ENCODE results near the gene FRMD4A.
"Not testable (repeated sequence)": the region's sequence is repeated elsewhere in the genome, so short reads cannot be mapped to it uniquely, and the experiment has no call there.

Gene FRMD4A

GRCh38 chr10:13718820-13719219, 611.9 kb downstream of the FRMD4A start:
- H3K27ac Mint-ChIP-seq, result no peak overlapping the region
- DNase-seq, result no peak
- H3K4me3 Mint-ChIP-seq, result no peak overlapping the region
- H3K9me3 Mint-ChIP-seq, result no peaks in the 10 kb centered on the region
- H3K36me3 Mint-ChIP-seq (ENCODE audit: low read depth), result no peaks in the 10 kb centered on the region
- H3K4me1 Mint-ChIP-seq (ENCODE audit: low read depth), result peaks cover 22% of the 10 kb centered on the region
- H3K27me3 Mint-ChIP-seq, result peaks cover 3% of the 10 kb centered on the region

- H3K9me3 Mint-ChIP-seq, result no peaks in the 10 kb centered on the region
- DNase-seq, result peak; percentile 58
- H3K27me3 Mint-ChIP-seq, result peaks cover 3% of the 10 kb centered on the region
- no peaks in the 10 kb centered on the region for H3K36me3 Mint-ChIP-seq (ENCODE audit: low read depth)
- peaks cover 20% of the 10 kb centered on the region for H3K4me1 Mint-ChIP-seq (ENCODE audit: low read depth)
- H3K27ac Mint-ChIP-seq, result no peak overlapping the region
- H3K4me3 Mint-ChIP-seq, result peak overlapping the region; percentile 61
Observed at GRCh38 chr10:13717936-13718772, 612.6 kb downstream of the FRMD4A start.

- Mint-ChIP-seq H3K4me1 (ENCODE audit: low read depth) (peaks cover 26% of the 10 kb centered on the region), H3K27me3 (peaks cover 3% of the 10 kb centered on the region), H3K36me3 (ENCODE audit: low read depth) (no peaks in the 10 kb centered on the region), H3K27ac (no peak overlapping the region), H3K4me3 (peak overlapping the region; percentile 61), H3K9me3 (no peaks in the 10 kb centered on the region)
- DNase-seq, result no peak
Observed at GRCh38 chr10:13717571-13717935, 613.2 kb downstream of the FRMD4A start.

GRCh38 chr10:13716081-13717071, 614.3 kb downstream of the FRMD4A start:
- Mint-ChIP-seq H3K36me3 (ENCODE audit: low read depth) (no peaks in the 10 kb centered on the region), H3K9me3 (no peaks in the 10 kb centered on the region), H3K4me3 (no peak overlapping the region), H3K27me3 (peaks cover 3% of the 10 kb centered on the region), H3K4me1 (ENCODE audit: low read depth) (peaks cover 29% of the 10 kb centered on the region), H3K27ac (no peak overlapping the region)
- DNase-seq, result no peak

GRCh38 chr10:13715596-13715995, 615.1 kb downstream of the FRMD4A start:
- H3K27ac Mint-ChIP-seq; H3K9me3 Mint-ChIP-seq; H3K4me3 Mint-ChIP-seq; DNase-seq; H3K27me3 Mint-ChIP-seq; H3K36me3 Mint-ChIP-seq (ENCODE audit: low read depth): not testable (repeated sequence)
- peaks cover 29% of the 10 kb centered on the region for H3K4me1 Mint-ChIP-seq (ENCODE audit: low read depth)

- Mint-ChIP-seq H3K27me3 (no peaks in the 10 kb centered on the region), H3K9me3 (no peaks in the 10 kb centered on the region), H3K27ac (no peak overlapping the region), H3K36me3 (ENCODE audit: low read depth) (no peaks in the 10 kb centered on the region), H3K4me1 (ENCODE audit: low read depth) (peaks cover 29% of the 10 kb centered on the region), H3K4me3 (no peak overlapping the region)
- no peak for DNase-seq
Observed at GRCh38 chr10:13715100-13715499, 615.6 kb downstream of the FRMD4A start.

- DNase-seq, result no peak
- H3K4me1 Mint-ChIP-seq (ENCODE audit: low read depth), result peaks cover 21% of the 10 kb centered on the region
- H3K27ac Mint-ChIP-seq, result no peak overlapping the region
- H3K9me3 Mint-ChIP-seq, result no peaks in the 10 kb centered on the region
- no peaks in the 10 kb centered on the region for H3K36me3 Mint-ChIP-seq (ENCODE audit: low read depth)
- H3K4me3 Mint-ChIP-seq, result no peak overlapping the region
- H3K27me3 Mint-ChIP-seq, result peaks cover 9% of the 10 kb centered on the region
Observed at GRCh38 chr10:13712837-13713581, 617.7 kb downstream of the FRMD4A start.

GRCh38 chr10:13712476-13712836, 618.3 kb downstream of the FRMD4A start:
- no peak overlapping the region for H3K4me3 Mint-ChIP-seq

GRCh38 chr10:13711291-13711690, 619.4 kb downstream of the FRMD4A start:
- peaks cover 27% of the 10 kb centered on the region for H3K27me3 Mint-ChIP-seq
- no peaks in the 10 kb centered on the region for H3K36me3 Mint-ChIP-seq (ENCODE audit: low read depth)
- no peaks in the 10 kb centered on the region for H3K9me3 Mint-ChIP-seq
- H3K4me3 Mint-ChIP-seq, result no peak overlapping the region
- no peak for DNase-seq
- peaks cover 30% of the 10 kb centered on the region for H3K4me1 Mint-ChIP-seq (ENCODE audit: low read depth)
- H3K27ac Mint-ChIP-seq, result no peak overlapping the region

More at GRCh38 chr10:13712476-13712836, 618.3 kb downstream of the FRMD4A start:
- Mint-ChIP-seq H3K27ac (no peak overlapping the region), H3K36me3 (ENCODE audit: low read depth) (no peaks in the 10 kb centered on the region), H3K9me3 (no peaks in the 10 kb centered on the region), H3K27me3 (peaks cover 15% of the 10 kb centered on the region), H3K4me1 (ENCODE audit: low read depth) (peaks cover 22% of the 10 kb centered on the region)
- no peak for DNase-seq

- no peak overlapping the region for H3K27ac Mint-ChIP-seq
- H3K36me3 Mint-ChIP-seq (ENCODE audit: low read depth), result no peaks in the 10 kb centered on the region
- peaks cover 37% of the 10 kb centered on the region for H3K27me3 Mint-ChIP-seq
- DNase-seq, result no peak
- H3K4me1 Mint-ChIP-seq (ENCODE audit: low read depth), result peaks cover 30% of the 10 kb centered on the region
- H3K9me3 Mint-ChIP-seq, result no peaks in the 10 kb centered on the region
- no peak overlapping the region for H3K4me3 Mint-ChIP-seq
Observed at GRCh38 chr10:13709931-13710650, 620.6 kb downstream of the FRMD4A start.

GRCh38 chr10:13708256-13708990, 622.3 kb downstream of the FRMD4A start:
- peak overlapping the region; percentile 67 for H3K4me3 Mint-ChIP-seq
- H3K27me3 Mint-ChIP-seq, result peaks cover 44% of the 10 kb centered on the region
- H3K4me1 Mint-ChIP-seq (ENCODE audit: low read depth), result peaks cover 29% of the 10 kb centered on the region
- no peaks in the 10 kb centered on the region for H3K36me3 Mint-ChIP-seq (ENCODE audit: low read depth)
- no peaks in the 10 kb centered on the region for H3K9me3 Mint-ChIP-seq
- DNase-seq, result no peak
- H3K27ac Mint-ChIP-seq, result no peak overlapping the region

GRCh38 chr10:13707156-13707881, 623.4 kb downstream of the FRMD4A start:
- H3K36me3 Mint-ChIP-seq (ENCODE audit: low read depth), result no peaks in the 10 kb centered on the region

GRCh38 chr10:13706604-13707003, 624.1 kb downstream of the FRMD4A start:
- Mint-ChIP-seq H3K36me3 (ENCODE audit: low read depth) (no peaks in the 10 kb centered on the region), H3K4me3 (peak overlapping the region; percentile 67), H3K4me1 (ENCODE audit: low read depth) (peaks cover 17% of the 10 kb centered on the region), H3K27ac (no peak overlapping the region), H3K27me3 (peaks cover 50% of the 10 kb centered on the region), H3K9me3 (no peaks in the 10 kb centered on the region)
- no peak for DNase-seq

More at GRCh38 chr10:13707156-13707881, 623.4 kb downstream of the FRMD4A start:
- H3K9me3 Mint-ChIP-seq, result no peaks in the 10 kb centered on the region
- peaks cover 18% of the 10 kb centered on the region for H3K4me1 Mint-ChIP-seq (ENCODE audit: low read depth)
- peaks cover 49% of the 10 kb centered on the region for H3K27me3 Mint-ChIP-seq
- peak overlapping the region; percentile 67 for H3K4me3 Mint-ChIP-seq
- peak; percentile 38 for DNase-seq
- H3K27ac Mint-ChIP-seq, result no peak overlapping the region

Data from activated T-cell treated with anti-CD3 and anti-CD28 coated beads, Interleukin-2, amount 50 U/mL, for 24 hours (primary cell).